Mesodermal cell (in vitro differentiated cells): ENCODE results near the gene LMTK3.

Experiments used
- H3K27ac ChIP-seq: 2 replicates; pipeline ENCODE4 v1.7.0; 2013; ENCODE audit warnings: mild to moderate bottlenecking, low read depth, low read length, moderate library complexity; ENCODE audit not compliant: severe bottlenecking
- H3K36me3 ChIP-seq: 2 replicates; pipeline ENCODE4 v1.7.1; 2013; ENCODE audit warnings: mild to moderate bottlenecking, low read length, moderate library complexity; ENCODE audit not compliant: control insufficient read depth, insufficient read depth
- H3K4me1 ChIP-seq: one replicate; pipeline ENCODE4 v1.7.1; 2013; ENCODE audit warnings: mild to moderate bottlenecking, low read length; ENCODE audit not compliant: insufficient read depth, control insufficient read depth, poor library complexity, severe bottlenecking
- H3K4me3 ChIP-seq: 2 replicates; pipeline ENCODE4 v1.7.0; 2013; ENCODE audit warnings: low read length, control low read depth, mild to moderate bottlenecking; ENCODE audit not compliant: insufficient read depth, poor library complexity, severe bottlenecking; ENCODE audit errors: extremely low read depth
- H3K9me3 ChIP-seq: 2 replicates; pipeline ENCODE4 v1.7.1; 2013; ENCODE audit warnings: mild to moderate bottlenecking, low read length, moderate library complexity; ENCODE audit not compliant: control insufficient read depth
- WGBS, 2 experiments: methylation state at CpG; one replicate each; pipeline ENCODE4 v1.1.5; 2013; ENCODE audit warnings: missing lambda C conversion rate in 2 of 2; ENCODE audit not compliant: insufficient coverage in 2 of 2; 5-methylcytosine and 5-hydroxymethylcytosine counted together

LMTK3 gene

DNA sequence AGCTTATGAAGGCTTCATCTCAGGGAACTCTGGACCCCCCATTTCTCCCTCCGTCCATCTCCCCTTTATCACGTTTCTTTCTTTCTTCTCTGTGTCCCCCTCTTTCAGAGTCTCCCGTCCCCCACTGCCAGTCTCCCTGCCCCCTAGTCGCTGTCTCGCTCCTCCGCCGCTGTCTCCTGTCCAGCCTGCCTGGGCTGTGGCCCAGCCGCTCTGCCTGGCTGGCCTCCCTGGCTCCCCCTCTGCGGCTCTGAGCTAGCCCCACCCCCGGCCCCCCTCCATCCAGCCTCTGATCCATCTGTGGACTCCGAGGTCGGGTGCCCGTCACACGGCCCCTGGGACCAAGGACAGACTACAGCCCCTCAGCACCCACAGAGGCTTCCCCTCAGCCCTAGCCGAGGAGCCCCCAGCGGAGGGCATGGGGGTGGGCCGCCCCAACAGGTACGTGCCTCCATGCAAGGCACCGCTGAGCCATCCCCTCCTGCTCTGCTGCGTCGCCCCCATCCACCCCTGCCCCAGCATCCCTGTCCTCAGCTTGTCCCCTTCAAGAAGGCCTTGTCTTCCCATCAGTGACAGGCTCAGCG is 57.4 kb downstream of the LMTK3 start:
- no peaks in the 10 kb centered on the region for H3K4me1 ChIP-seq
- peaks cover 82% of the 10 kb centered on the region for H3K36me3 ChIP-seq
- WGBS, 2 experiments: 91 to 97% methylated on average over 17 to 19 of the region's 22 CpGs
- H3K9me3 ChIP-seq: no peaks in the 10 kb centered on the region
- no peak overlapping the region for H3K27ac ChIP-seq
- no peak overlapping the region for H3K4me3 ChIP-seq

DNA sequence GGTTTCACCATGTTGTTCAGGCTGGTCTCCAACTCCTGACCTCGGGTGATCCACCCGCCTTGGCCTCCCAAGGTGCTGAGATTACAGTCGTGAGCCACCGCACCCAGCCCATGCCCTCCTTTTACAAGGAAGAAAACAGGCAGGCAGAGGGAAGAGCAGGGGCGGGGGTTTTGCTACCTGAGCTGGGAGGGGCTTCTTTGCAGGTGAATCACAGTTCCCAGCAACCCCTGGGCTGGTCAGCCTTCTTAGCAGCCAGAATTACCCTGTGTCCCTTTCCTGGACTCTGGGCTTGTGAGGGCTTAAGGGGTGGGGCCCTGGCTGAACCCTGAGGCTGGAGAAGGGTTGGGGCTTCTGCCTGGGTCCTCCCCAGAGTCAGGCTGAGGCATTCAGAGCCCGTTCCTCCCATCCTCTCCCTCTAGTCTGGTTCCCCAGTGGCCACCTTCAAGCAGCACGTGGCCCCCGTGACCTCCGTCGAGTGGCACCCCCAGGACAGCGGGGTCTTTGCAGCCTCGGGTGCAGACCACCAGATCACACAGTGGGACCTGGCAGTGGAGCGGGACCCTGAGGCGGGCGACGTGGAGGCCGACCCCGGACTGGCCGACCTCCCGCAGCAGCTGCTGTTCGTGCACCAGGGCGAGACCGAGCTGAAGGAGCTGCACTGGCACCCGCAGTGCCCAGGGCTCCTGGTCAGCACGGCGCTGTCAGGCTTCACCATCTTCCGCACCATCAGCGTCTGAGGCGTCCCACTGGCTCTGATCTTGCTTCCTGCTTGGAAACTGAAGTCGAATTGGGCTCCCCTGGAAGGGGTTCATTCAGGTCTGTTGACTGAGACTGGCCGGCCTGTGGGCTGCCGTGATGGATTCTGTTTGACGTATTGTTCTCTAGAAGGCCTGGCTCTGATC is 59.1 kb downstream of the LMTK3 start:
- whole genome bisulfite sequencing, 2 experiments: 96% methylated on average over 32 of the region's 33 CpGs
- H3K9me3 ChIP-seq: no peaks in the 10 kb centered on the region

DNA sequence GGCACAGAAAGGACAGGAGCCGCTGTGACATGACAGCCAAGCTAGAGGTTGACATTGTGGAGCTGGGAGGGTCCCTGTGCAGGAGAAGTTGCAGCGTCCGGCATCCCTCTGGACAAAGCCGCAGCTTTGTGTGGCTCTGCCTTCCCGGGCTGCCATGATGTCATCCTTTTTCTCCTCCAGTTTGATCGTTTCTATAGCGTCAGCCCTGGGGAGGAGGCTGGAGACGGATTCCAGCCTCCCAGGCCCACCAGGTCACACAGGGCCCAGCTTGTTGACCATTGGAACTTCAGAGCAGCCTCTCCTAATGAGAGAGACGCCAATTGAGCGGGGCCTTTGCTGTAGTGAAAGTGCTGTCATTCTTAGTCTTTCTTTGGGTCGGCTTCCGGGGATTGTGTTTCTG is 60.0 kb downstream of the LMTK3 start:
- 85 to 91% methylated on average over 7 to 10 of the region's 12 CpGs for WGBS, 2 experiments
- no peaks in the 10 kb centered on the region for H3K9me3 ChIP-seq
- H3K4me1 ChIP-seq: no peaks in the 10 kb centered on the region
- no peak overlapping the region for H3K27ac ChIP-seq
- peaks cover 91% of the 10 kb centered on the region for H3K36me3 ChIP-seq
- H3K4me3 ChIP-seq: no peak overlapping the region

More for the DNA sequence above, 59.1 kb downstream of the LMTK3 start:
- peaks cover 93% of the 10 kb centered on the region for H3K36me3 ChIP-seq
- no peak overlapping the region for H3K4me3 ChIP-seq
- H3K4me1 ChIP-seq: no peaks in the 10 kb centered on the region
- no peak overlapping the region for H3K27ac ChIP-seq

DNA sequence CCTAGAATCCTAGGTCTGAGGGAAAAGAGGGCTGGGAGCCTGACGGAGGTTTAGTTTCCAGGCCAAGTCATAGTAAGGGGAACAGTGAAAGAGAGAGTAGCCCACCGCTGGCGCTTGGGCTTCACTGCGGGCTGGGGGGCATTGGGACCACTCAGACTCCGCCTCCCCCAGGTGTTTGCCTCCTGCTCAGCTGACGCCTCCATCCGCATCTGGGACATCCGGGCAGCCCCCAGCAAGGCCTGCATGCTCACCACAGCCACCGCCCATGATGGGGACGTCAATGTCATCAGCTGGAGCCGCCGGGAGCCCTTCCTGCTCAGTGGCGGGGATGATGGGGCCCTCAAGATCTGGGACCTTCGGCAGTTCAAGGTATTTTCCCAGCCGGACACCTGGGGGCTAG is 60.8 kb downstream of the LMTK3 start:
- 96 to 98% methylated on average over 12 of the region's 15 CpGs for WGBS, 2 experiments
- H3K36me3 ChIP-seq: peaks cover 84% of the 10 kb centered on the region
- no peak overlapping the region for H3K4me3 ChIP-seq
- H3K9me3 ChIP-seq: no peaks in the 10 kb centered on the region
- H3K27ac ChIP-seq: no peak overlapping the region
- no peaks in the 10 kb centered on the region for H3K4me1 ChIP-seq

DNA sequence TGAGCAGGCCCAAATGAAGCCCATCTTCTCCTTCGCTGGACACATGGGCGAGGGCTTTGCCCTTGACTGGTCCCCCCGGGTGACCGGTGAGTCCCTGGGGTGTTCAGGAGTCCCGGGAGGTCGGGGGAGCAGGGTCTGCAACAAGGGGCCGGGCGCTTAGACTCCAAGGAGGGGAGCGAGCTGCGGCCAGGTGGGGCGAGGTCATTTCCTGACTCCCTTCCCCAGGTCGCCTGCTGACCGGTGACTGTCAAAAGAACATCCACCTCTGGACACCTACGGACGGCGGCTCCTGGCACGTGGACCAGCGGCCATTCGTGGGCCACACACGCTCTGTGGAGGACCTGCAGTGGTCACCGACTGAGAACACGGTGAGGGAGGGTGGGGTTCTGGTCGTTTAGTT is 61.2 kb downstream of the LMTK3 start:
- WGBS, 2 experiments: 93 to 97% methylated on average over 16 to 23 of the region's 23 CpGs

DNA sequence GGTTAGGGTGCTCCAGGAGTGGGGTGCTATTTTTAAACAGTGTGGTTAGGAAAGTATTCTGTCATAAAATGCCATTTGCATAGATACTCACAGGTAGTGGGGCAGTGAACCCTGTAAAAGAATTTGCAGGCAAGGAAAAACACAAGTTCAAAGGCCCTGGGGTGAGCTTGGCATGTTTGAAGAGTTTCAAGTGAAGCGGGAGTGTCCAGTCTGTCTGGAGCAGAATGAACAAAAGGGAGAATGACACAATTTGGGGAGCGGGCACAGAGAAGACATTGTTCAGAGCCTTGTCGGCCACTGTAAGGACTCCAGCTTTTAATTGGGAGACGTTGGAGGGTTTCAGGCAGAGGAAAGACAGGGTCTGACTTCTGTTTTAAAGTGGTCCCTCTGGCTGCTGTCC is 63.1 kb downstream of the LMTK3 start:
- Histone ChIP-seq H3K36me3 (peaks cover 64% of the 10 kb centered on the region), H3K9me3 (no peaks in the 10 kb centered on the region), H3K4me1 (peaks cover 9% of the 10 kb centered on the region), H3K27ac (no peak overlapping the region), H3K4me3 (no peak overlapping the region)
- 98 to 100% methylated on average over 4 of the region's 4 CpGs for WGBS, 2 experiments

More for the DNA sequence above, 61.2 kb downstream of the LMTK3 start:
- H3K4me3 ChIP-seq: no peak overlapping the region
- H3K27ac ChIP-seq: no peak overlapping the region
- no peaks in the 10 kb centered on the region for H3K9me3 ChIP-seq
- H3K4me1 ChIP-seq: no peaks in the 10 kb centered on the region
- peaks cover 79% of the 10 kb centered on the region for H3K36me3 ChIP-seq

DNA sequence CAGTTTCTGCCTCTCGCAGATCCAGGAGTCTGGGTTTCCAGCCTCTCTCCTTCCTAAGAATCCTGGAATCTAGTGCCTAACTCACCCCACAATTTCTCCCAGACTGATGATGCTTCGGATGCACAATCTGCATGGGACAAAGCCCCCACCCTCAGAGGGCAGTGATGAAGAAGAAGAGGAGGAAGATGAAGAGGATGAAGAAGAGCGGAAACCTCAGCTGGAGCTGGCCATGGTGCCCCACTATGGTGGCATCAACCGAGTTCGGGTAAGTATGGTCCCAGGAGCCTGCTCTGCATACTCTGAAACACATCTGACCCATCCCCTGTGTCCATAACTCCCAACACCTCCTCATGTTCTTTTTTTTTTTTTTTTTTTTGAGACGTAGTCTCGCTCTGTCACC is 65.1 kb downstream of the LMTK3 start:
- Histone ChIP-seq H3K9me3 (no peaks in the 10 kb centered on the region), H3K4me3 (peak overlapping the region; percentile 97), H3K4me1 (peaks cover 9% of the 10 kb centered on the region), H3K36me3 (peaks cover 47% of the 10 kb centered on the region), H3K27ac (peak overlapping the region; percentile 68)
- 60 to 80% methylated on average over 1 to 4 of the region's 7 CpGs for WGBS, 2 experiments

DNA sequence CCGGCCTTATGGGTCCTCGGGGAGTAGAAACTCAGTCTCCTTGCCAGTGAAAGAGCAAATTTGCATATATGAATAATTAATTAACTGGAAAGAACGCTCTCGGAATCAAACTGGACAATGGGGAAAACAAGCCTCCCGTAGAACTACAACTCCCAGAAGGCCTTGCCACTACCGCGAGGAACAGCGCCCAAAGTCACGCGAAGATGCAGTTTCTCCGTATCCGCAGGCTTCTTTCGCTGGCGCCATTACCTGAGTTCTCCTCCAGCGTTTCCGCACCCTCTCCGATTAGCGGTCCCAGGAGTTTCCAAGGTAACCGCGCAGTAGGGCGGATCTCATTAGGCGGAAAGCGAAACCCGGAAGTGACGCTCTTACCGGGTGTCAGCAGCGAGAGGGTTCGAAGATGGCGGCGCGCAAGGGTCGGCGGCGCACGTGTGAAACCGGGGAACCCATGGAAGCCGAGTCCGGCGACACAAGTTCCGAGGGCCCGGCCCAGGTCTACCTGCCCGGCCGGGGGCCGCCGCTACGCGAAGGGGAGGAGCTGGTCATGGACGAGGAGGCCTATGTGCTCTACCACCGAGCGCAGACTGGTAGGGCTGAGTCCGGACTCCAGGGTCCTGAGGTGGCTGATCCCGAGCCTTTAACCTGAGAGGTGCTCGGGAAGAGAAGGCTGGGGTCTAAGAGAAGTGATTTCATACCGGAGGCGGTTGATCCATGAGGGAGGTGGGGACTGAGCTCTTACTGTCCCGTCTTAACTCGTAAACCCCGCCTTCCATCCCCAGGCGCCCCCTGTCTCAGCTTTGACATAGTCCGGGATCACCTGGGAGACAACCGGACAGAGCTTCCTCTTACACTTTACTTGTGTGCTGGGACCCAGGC is 65.8 kb downstream of the LMTK3 start, which contains the start of gene GRWD1:
Gene GRWD1, plus strand, starts transcription at position 378 of the 876 bp plus-strand sequence. Its CDS starts 23 bp downstream, at position 401.
- peak within 1 kb of the TSS; percentile 68 for H3K27ac ChIP-seq
- H3K4me1 ChIP-seq: peaks cover 9% of the 10 kb centered on the region
- WGBS, 2 experiments: 0 to 1% methylated on average over 50 to 60 of the region's 61 CpGs
- H3K36me3 ChIP-seq: peaks cover 39% of the 10 kb centered on the region
- H3K4me3 ChIP-seq: peak within 1 kb of the TSS; percentile 97
- no peaks in the 10 kb centered on the region for H3K9me3 ChIP-seq

DNA sequence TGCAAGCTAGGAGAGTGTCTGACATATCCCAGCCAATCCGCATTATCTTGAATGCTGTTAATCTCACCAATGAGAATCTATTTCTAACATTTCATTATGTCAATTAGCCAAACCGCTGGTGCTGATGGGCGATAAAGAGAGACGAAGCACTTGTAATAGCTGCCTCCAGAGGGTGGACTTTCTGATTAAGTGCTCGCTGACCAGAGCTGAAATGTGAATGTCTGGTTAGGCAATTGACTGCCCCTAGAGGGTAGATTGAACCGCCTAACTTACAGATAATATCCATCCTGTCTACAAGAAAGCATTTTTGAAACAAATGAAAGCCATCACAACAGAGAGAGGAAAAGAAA is 66.4 kb downstream of the LMTK3 start:
- Histone ChIP-seq H3K27ac (peak overlapping the region; percentile 68), H3K4me1 (peaks cover 9% of the 10 kb centered on the region), H3K9me3 (no peaks in the 10 kb centered on the region), H3K4me3 (peak overlapping the region; percentile 97), H3K36me3 (peaks cover 33% of the 10 kb centered on the region)
- WGBS, 2 experiments: 30 to 50% methylated on average over 1 to 5 of the region's 6 CpGs

DNA sequence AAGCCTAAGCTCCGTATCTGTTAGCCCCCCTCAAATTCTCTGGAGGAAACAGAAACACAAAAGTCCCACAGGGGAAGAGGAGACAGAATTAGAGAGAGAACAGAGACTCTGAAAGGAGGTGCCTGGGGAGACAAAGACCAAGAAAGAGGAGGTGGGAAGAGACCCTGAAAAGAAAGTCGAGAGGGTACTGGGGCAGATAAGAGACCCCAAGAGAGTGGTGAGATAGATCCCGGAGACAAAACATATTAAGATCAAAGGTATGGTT is 66.8 kb downstream of the LMTK3 start:
- Histone ChIP-seq H3K4me3 (peak overlapping the region; percentile 97), H3K27ac (peak overlapping the region; percentile 68)
- 43 to 86% methylated on average over 2 of the region's 3 CpGs for WGBS, 2 experiments

More for the DNA sequence above, 66.8 kb downstream of the LMTK3 start:
- no peaks in the 10 kb centered on the region for H3K9me3 ChIP-seq
- peaks cover 30% of the 10 kb centered on the region for H3K36me3 ChIP-seq
- H3K4me1 ChIP-seq: peaks cover 9% of the 10 kb centered on the region
